Transverse colon (tissue), 4 donors: ENCODE results near the gene MYH9.

Source experiments
- POLR2A ChIP-seq: fragments of 450-650 bp; IDR thresholded peaks from one replicate; pipeline ENCODE4 v1.6.1; 2016; ENCODE audit warnings: antibody characterized with exemption, mild to moderate bottlenecking, moderate library complexity
- POLR2AphosphoS5 ChIP-seq, 3 donors: sonication (generic); formaldehyde crosslinking; IDR thresholded peaks; one replicate each; pipeline ENCODE4 v1.6.1; 2016; ENCODE audit warnings: antibody characterized with exemption in 3 of 3
- TF ChIP-seq, protein P1 (sequence below), 5 experiments: fragments of 200-600 bp in 3 of 5; fragments of 450-650 bp in 2 of 5; sonication (generic) in 3 of 5; IDR thresholded peaks; 1 replicate in 2 of 5; 2 replicates in 3 of 5; pipeline ENCODE4 v1.5.1; 2016 to 2017; ENCODE audit warnings: antibody characterized with exemption in 5 of 5, inconsistent platforms in 3 of 5, mild to moderate bottlenecking in 2 of 5, moderate library complexity in 1 of 5

GRCh38 chr22:36285017-36285416, 102.8 kb downstream of the MYH9 start:
- TF ChIP-seq, protein P1, sequence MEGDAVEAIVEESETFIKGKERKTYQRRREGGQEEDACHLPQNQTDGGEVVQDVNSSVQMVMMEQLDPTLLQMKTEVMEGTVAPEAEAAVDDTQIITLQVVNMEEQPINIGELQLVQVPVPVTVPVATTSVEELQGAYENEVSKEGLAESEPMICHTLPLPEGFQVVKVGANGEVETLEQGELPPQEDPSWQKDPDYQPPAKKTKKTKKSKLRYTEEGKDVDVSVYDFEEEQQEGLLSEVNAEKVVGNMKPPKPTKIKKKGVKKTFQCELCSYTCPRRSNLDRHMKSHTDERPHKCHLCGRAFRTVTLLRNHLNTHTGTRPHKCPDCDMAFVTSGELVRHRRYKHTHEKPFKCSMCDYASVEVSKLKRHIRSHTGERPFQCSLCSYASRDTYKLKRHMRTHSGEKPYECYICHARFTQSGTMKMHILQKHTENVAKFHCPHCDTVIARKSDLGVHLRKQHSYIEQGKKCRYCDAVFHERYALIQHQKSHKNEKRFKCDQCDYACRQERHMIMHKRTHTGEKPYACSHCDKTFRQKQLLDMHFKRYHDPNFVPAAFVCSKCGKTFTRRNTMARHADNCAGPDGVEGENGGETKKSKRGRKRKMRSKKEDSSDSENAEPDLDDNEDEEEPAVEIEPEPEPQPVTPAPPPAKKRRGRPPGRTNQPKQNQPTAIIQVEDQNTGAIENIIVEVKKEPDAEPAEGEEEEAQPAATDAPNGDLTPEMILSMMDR (IDR thresholded peaks at IDR 0.05): no peak
- TF ChIP-seq POLR2A (no peak), POLR2AphosphoS5 (IDR thresholded peaks at IDR 0.05) (peak in 2 of 3 donors; percentile 7 to 15)
